ENCODE results near the gene ALDH3B1. TPM values are rescaled to one million over a fixed set of nuclear protein-coding genes. Genes with fewer than 3 reads are reported as not detected.

Gene ALDH3B1
- polyA plus RNA-seq, 1 donor: 21.1 TPM

DNA sequence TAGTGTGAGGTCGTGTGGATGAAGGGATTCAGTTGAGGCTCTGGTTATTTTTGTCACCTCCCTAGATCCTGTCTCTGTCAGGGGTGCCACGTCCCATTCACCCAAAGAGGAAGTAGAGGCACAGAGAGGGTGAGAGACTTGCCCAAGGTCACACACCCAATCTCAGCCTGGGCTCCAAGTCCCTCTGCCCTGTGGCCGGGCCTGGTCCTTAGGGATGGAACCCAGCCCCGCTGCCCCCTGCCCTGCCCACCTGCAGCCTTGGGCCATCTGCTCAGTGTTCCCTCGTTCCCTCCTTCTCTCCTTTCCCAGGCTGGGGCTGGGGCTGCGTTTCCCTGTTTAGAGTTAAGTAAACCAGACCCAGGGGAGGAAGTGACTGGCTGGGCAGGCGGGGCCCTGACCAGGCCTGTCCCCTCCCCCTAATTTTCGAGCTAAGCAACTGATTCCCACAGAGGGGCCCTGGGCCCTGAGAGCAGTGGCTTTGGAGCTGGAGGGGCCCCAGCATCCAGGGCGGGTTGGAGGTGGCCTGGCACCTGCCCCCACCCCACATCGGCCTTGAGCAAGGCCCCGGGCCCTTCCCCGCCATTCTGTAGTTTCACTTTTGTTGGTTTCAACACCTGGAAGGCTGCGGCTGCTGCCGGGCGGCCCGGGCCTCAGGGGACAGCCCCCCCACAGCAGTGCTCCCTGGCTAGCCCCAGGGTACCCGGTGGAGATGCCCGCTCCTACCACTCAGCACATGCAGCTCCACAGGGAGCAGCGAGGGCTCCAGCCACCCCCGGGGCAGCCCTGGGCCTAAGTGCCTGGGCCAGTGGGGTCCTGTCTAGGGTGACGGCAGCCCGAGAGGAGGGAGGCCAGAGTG is 30.2 kb downstream of the ALDH3B1 start:
- Histone ChIP-seq H3K4me1 (ENCODE audit: control insufficient read depth, insufficient read depth, low read length) (peaks cover 38% of the 10 kb centered on the region), H3K4me3 (ENCODE audit: low read length) (peak overlapping the region; percentile 81), H3K27ac (ENCODE audit: low read length) (peak overlapping the region; percentile 71), H3K36me3 (ENCODE audit: control insufficient read depth, insufficient read depth, low read length) (peaks cover 39% of the 10 kb centered on the region), H3K27me3 (ENCODE audit: control insufficient read depth, insufficient read depth, low read length) (no peaks in the 10 kb centered on the region), H3K9me3 (ENCODE audit: control insufficient read depth, low read depth, low read length) (no peaks in the 10 kb centered on the region)
- no CpG with 5 or more reads among the region's 22 CpGs for WGBS (ENCODE audit: insufficient coverage, low lambda C conversion rate)
- peak; percentile 52 to 85 for DNase-seq

DNA sequence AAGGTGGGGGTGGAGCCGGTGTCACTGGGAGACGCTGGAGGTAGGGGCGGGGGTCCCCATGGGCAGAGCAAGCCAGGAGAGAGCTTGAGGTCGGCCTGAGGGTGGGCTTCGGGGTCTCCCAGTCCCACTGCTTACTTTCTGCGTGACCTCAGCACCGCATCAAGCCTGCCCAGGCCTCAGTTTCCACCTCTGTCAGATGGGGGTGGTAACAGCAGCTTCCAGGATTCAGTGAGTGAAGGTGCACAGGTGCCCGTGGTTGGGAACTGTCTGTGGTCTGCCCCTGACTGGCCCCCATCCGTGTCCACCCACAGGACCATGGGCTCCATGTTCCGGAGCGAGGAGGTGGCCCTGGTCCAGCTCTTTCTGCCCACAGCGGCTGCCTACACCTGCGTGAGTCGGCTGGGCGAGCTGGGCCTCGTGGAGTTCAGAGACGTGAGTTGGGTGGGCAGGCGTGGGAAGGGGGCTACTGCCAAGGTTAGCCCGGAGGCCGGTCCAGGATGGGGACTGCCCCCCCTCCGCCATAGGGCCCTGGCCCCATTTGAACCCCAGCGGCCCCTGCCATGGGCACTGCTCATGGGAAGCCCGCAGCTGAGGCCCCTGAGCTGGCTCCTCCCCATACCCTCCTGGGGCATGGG is 30.9 kb downstream of the ALDH3B1 start:
- H3K27me3 ChIP-seq (ENCODE audit: control insufficient read depth, insufficient read depth, low read length): no peaks in the 10 kb centered on the region
- peaks cover 44% of the 10 kb centered on the region for H3K36me3 ChIP-seq (ENCODE audit: control insufficient read depth, insufficient read depth, low read length)
- DNase-seq: no peak
- peak overlapping the region; percentile 81 for H3K4me3 ChIP-seq (ENCODE audit: low read length)
- H3K9me3 ChIP-seq (ENCODE audit: control insufficient read depth, low read depth, low read length): no peaks in the 10 kb centered on the region
- H3K27ac ChIP-seq (ENCODE audit: low read length): peak overlapping the region; percentile 71
- H3K4me1 ChIP-seq (ENCODE audit: control insufficient read depth, insufficient read depth, low read length): peaks cover 38% of the 10 kb centered on the region
- WGBS (ENCODE audit: insufficient coverage, low lambda C conversion rate): no CpG with 5 or more reads among the region's 23 CpGs

DNA sequence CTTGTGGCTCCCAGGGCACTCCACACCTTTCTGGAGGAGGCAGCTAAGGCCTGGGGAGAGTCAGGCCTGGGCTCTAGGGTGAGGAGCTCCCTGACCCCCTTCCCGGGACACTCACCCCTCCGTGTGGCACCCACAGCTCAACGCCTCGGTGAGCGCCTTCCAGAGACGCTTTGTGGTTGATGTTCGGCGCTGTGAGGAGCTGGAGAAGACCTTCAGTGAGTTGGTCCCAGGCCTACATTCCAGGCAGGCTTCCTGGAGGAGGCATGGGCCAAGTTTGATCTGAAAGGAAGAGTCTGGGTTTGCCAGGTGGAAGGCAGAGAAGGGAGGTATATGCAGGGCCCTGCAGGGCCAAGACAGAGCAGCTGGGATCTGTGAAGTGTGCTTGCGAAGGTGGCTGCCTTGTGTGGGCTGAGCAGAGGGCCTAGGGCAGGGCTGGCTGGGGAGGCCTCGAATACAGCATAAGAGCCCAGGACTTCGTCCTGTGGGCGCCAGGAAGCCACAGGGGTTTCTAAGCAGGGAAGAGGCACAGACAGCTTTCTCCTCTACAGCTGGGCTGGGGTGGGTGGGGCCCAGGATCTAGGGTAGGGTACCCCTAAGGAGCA is 31.6 kb downstream of the ALDH3B1 start:
- DNase-seq: no peak
- Histone ChIP-seq H3K9me3 (ENCODE audit: control insufficient read depth, low read depth, low read length) (no peaks in the 10 kb centered on the region), H3K36me3 (ENCODE audit: control insufficient read depth, insufficient read depth, low read length) (peaks cover 46% of the 10 kb centered on the region), H3K27ac (ENCODE audit: low read length) (no peak overlapping the region), H3K27me3 (ENCODE audit: control insufficient read depth, insufficient read depth, low read length) (no peaks in the 10 kb centered on the region), H3K4me3 (ENCODE audit: low read length) (no peak overlapping the region), H3K4me1 (ENCODE audit: control insufficient read depth, insufficient read depth, low read length) (peaks cover 38% of the 10 kb centered on the region)
- no CpG with 5 or more reads among the region's 12 CpGs for WGBS (ENCODE audit: insufficient coverage, low lambda C conversion rate)

DNA sequence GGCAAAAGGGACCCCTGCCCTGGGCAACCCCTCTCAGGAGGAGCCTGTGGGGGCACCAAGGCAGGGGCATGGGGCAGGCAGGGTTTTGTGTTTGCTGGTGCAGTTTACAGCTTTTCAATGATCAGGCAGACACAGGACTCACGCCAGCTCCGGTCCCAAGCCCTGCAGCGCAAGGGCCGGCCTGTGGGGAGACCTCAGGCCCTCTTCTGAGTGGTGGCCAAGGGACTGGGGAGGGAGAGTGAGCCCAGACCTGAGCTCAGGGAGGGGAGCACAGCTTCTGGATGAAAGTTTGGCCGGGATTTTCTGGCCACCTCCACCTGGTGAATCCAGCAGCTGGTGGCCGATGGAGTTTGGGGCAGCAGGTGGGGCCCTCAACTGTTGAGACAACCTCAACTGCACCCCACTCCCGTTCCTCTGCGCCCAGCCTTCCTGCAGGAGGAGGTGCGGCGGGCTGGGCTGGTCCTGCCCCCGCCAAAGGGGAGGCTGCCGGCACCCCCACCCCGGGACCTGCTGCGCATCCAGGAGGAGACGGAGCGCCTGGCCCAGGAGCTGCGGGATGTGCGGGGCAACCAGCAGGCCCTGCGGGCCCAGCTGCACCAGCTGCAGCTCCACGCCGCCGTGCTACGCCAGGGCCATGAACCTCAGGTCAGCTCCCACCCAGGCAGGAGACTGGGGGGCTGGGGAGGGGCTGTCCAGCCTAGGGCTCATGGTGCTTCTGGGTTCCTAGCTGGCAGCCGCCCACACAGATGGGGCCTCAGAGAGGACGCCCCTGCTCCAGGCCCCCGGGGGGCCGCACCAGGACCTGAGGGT is 32.3 kb downstream of the ALDH3B1 start:
- DNase-seq: no peak
- H3K4me1 ChIP-seq (ENCODE audit: control insufficient read depth, insufficient read depth, low read length): peaks cover 38% of the 10 kb centered on the region
- no peaks in the 10 kb centered on the region for H3K9me3 ChIP-seq (ENCODE audit: control insufficient read depth, low read depth, low read length)
- peaks cover 46% of the 10 kb centered on the region for H3K36me3 ChIP-seq (ENCODE audit: control insufficient read depth, insufficient read depth, low read length)
- no peaks in the 10 kb centered on the region for H3K27me3 ChIP-seq (ENCODE audit: control insufficient read depth, insufficient read depth, low read length)
- peak overlapping the region; percentile 38 for H3K27ac ChIP-seq (ENCODE audit: low read length)
- WGBS (ENCODE audit: insufficient coverage, low lambda C conversion rate): no CpG with 5 or more reads among the region's 27 CpGs
- H3K4me3 ChIP-seq (ENCODE audit: low read length): no peak overlapping the region

DNA sequence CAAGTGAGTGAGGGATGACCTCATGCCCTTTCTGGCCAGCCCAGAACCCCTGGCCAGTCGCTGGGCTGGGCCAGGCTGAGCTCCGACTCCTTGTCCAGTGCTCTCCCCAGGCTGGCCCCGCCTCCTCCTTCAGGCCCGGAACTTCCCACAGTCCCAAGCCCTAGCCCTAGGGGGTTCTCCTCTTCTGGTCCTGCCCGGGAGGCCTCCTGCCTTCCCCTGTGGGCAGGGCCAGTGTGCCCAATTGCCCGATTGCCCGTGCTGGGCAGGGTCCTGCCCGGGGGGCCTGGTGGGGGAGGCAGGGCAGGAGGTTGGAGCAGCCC is 32.9 kb downstream of the ALDH3B1 start:
- WGBS (ENCODE audit: insufficient coverage, low lambda C conversion rate): no CpG with 5 or more reads among the region's 8 CpGs
- Histone ChIP-seq H3K4me1 (ENCODE audit: control insufficient read depth, insufficient read depth, low read length) (peaks cover 33% of the 10 kb centered on the region), H3K36me3 (ENCODE audit: control insufficient read depth, insufficient read depth, low read length) (peaks cover 52% of the 10 kb centered on the region), H3K27me3 (ENCODE audit: control insufficient read depth, insufficient read depth, low read length) (no peaks in the 10 kb centered on the region), H3K9me3 (ENCODE audit: control insufficient read depth, low read depth, low read length) (no peaks in the 10 kb centered on the region), H3K4me3 (ENCODE audit: low read length) (no peak overlapping the region), H3K27ac (ENCODE audit: low read length) (peak overlapping the region; percentile 38)
- DNase-seq: no peak

DNA sequence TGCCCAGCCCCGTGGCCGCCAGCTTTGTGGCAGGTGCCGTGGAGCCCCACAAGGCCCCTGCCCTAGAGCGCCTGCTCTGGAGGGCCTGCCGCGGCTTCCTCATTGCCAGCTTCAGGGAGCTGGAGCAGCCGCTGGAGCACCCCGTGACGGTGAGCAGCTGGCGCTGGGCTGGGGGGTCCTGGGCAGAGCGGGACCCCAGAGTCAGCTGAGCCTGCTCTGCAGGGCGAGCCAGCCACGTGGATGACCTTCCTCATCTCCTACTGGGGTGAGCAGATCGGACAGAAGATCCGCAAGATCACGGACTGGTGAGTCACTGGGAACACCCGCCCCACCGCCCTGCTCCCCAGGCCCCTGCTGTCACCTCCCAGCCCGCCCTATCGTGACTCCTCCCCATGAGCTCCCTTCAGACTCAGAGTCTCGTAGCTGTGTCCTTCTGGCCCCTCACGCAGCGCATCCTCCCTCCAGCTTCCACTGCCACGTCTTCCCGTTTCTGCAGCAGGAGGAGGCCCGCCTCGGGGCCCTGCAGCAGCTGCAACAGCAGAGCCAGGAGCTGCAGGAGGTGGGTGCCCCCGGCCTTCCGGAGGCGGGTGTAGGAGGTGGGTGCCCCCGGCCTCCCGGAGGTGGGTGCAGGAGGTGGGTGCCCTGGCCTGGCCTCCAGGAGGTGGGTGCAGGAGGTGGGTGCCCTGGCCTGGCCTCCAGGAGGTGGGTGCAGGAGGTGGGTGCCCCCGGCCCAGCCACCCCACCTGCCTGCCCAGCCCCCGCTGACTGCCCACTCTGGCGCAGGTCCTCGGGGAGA is 33.4 kb downstream of the ALDH3B1 start:
- DNase-seq: peak; percentile 48 to 65
- no peaks in the 10 kb centered on the region for H3K9me3 ChIP-seq (ENCODE audit: control insufficient read depth, low read depth, low read length)
- H3K4me1 ChIP-seq (ENCODE audit: control insufficient read depth, insufficient read depth, low read length): peaks cover 27% of the 10 kb centered on the region
- peak overlapping the region; percentile 38 for H3K27ac ChIP-seq (ENCODE audit: low read length)
- no peaks in the 10 kb centered on the region for H3K27me3 ChIP-seq (ENCODE audit: control insufficient read depth, insufficient read depth, low read length)
- H3K4me3 ChIP-seq (ENCODE audit: low read length): no peak overlapping the region
- no CpG with 5 or more reads among the region's 36 CpGs for WGBS (ENCODE audit: insufficient coverage, low lambda C conversion rate)
- H3K36me3 ChIP-seq (ENCODE audit: control insufficient read depth, insufficient read depth, low read length): peaks cover 55% of the 10 kb centered on the region

DNA sequence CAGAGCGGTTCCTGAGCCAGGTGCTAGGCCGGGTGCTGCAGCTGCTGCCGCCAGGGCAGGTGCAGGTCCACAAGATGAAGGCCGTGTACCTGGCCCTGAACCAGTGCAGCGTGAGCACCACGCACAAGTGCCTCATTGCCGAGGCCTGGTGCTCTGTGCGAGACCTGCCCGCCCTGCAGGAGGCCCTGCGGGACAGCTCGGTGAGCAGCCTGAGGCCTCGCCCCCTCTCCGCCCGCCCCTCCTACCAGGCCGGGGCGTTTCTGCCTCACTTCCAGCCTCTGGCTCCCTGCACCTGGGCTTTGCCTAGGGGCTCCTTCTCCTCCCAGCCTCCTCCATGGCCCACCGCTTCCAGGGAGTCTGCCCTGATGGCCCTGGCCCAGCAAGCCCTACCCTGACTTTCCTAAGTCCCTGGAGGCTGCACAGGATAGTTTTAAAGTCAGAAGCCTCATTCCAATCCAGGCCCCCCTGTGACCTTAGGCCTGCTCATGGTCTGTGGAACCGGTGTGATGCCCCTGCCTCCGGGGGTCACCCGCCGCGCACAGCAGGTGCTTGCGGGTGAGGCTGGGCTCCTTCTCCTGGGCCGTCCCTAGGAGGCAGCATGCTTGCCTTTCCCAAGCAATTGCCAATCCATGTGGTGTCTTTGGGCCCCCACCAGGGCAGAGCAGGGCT is 34.2 kb downstream of the ALDH3B1 start:
- Histone ChIP-seq H3K36me3 (ENCODE audit: control insufficient read depth, insufficient read depth, low read length) (peaks cover 63% of the 10 kb centered on the region), H3K4me1 (ENCODE audit: control insufficient read depth, insufficient read depth, low read length) (peaks cover 23% of the 10 kb centered on the region), H3K27ac (ENCODE audit: low read length) (no peak overlapping the region), H3K9me3 (ENCODE audit: control insufficient read depth, low read depth, low read length) (peaks cover 4% of the 10 kb centered on the region), H3K27me3 (ENCODE audit: control insufficient read depth, insufficient read depth, low read length) (no peaks in the 10 kb centered on the region), H3K4me3 (ENCODE audit: low read length) (no peak overlapping the region)
- WGBS (ENCODE audit: insufficient coverage, low lambda C conversion rate): no CpG with 5 or more reads among the region's 24 CpGs
- DNase-seq: no peak

DNA sequence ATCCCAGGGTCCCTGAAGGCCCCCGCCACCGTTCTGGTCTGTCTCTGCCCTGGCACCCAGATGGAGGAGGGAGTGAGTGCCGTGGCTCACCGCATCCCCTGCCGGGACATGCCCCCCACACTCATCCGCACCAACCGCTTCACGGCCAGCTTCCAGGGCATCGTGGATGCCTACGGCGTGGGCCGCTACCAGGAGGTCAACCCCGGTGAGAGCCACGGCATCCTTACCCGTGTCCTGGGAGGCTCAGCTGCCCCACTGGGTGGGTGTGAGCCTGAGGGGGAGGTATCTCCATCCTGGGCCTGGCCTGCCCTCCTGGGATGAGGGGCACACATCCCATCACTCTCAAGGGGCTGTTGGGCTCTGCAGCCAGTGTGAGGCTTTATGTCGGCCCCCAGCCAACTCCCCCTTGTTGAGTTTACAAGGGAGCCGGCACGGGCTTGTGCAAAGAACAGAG is 34.8 kb downstream of the ALDH3B1 start:
- Histone ChIP-seq H3K9me3 (ENCODE audit: control insufficient read depth, low read depth, low read length) (peaks cover 5% of the 10 kb centered on the region), H3K27me3 (ENCODE audit: control insufficient read depth, insufficient read depth, low read length) (no peaks in the 10 kb centered on the region), H3K27ac (ENCODE audit: low read length) (no peak overlapping the region), H3K4me1 (ENCODE audit: control insufficient read depth, insufficient read depth, low read length) (peaks cover 17% of the 10 kb centered on the region), H3K36me3 (ENCODE audit: control insufficient read depth, insufficient read depth, low read length) (peaks cover 69% of the 10 kb centered on the region), H3K4me3 (ENCODE audit: low read length) (no peak overlapping the region)
- WGBS (ENCODE audit: insufficient coverage, low lambda C conversion rate): no CpG with 5 or more reads among the region's 18 CpGs
- DNase-seq: no peak

DNA sequence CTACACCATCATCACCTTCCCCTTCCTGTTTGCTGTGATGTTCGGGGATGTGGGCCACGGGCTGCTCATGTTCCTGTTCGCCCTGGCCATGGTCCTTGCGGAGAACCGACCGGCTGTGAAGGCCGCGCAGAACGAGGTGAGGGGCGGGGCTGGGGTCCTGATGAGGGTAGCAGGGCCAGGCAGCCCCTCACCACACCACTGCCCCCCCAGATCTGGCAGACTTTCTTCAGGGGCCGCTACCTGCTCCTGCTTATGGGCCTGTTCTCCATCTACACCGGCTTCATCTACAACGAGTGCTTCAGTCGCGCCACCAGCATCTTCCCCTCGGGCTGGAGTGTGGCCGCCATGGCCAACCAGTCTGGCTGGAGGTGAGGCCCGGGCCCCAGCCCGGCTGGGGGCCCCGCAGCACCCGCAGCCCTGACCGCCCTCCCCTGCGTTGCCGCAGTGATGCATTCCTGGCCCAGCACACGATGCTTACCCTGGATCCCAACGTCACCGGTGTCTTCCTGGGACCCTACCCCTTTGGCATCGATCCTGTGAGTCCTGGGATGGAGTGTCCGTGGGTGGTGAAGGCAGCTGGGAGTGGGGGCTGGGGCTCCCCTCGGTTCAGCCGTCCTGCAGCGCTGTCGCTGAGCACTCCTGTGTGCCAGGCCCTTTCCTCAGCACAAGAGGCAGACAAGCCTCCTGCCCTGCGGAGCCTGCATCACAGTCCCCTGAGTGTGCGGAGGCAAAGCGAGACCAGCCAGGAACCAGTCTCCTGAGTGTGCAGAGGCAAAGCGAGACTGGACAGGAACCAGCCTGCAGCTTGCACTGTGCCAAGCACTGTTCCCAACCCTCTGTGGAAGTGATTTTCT is 37.5 kb downstream of the ALDH3B1 start:
- Histone ChIP-seq H3K36me3 (ENCODE audit: control insufficient read depth, insufficient read depth, low read length) (peaks cover 81% of the 10 kb centered on the region), H3K4me3 (ENCODE audit: low read length) (no peak overlapping the region), H3K9me3 (ENCODE audit: control insufficient read depth, low read depth, low read length) (peaks cover 5% of the 10 kb centered on the region), H3K27ac (ENCODE audit: low read length) (no peak overlapping the region), H3K4me1 (ENCODE audit: control insufficient read depth, insufficient read depth, low read length) (peaks cover 6% of the 10 kb centered on the region), H3K27me3 (ENCODE audit: control insufficient read depth, insufficient read depth, low read length) (no peaks in the 10 kb centered on the region)
- no peak for DNase-seq
- 80% methylated on average over 3 of the region's 37 CpGs for WGBS (ENCODE audit: insufficient coverage, low lambda C conversion rate)

Data from large intestine (tissue), 3 donors.